ENCODE data around the gene NCAPD2.
"Not testable (repeated sequence)": the region's sequence is repeated elsewhere in the genome, so short reads cannot be mapped to it uniquely, and the experiment has no call there.

Gene NCAPD2

DNA sequence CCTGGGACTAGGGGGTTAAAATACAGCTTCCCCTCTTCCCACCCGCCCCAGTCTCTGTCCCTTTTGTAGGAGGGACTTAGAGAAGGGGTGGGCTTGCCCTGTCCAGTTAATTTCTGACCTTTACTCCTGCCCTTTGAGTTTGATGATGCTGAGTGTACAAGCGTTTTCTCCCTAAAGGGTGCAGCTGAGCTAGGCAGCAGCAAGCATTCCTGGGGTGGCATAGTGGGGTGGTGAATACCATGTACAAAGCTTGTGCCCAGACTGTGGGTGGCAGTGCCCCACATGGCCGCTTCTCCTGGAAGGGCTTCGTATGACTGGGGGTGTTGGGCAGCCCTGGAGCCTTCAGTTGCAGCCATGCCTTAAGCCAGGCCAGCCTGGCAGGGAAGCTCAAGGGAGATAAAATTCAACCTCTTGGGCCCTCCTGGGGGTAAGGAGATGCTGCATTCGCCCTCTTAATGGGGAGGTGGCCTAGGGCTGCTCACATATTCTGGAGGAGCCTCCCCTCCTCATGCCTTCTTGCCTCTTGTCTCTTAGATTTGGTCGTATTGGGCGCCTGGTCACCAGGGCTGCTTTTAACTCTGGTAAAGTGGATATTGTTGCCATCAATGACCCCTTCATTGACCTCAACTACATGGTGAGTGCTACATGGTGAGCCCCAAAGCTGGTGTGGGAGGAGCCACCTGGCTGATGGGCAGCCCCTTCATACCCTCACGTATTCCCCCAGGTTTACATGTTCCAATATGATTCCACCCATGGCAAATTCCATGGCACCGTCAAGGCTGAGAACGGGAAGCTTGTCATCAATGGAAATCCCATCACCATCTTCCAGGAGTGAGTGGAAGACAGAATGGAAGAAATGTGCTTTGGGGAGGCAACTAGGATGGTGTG, 42.3 kb downstream of the NCAPD2 start:
- no peak for DNase-seq

GRCh38 chr12:6536894-6537579, 43.1 kb downstream of the NCAPD2 start:
- DNase-seq: no peak

- not testable (repeated sequence) for DNase-seq
Measured at GRCh38 chr12:6537580-6538419, 43.9 kb downstream of the NCAPD2 start.

- DNase-seq: no peak
Measured at GRCh38 chr12:6538420-6539313, 44.8 kb downstream of the NCAPD2 start.

- no peak for DNase-seq
Measured at GRCh38 chr12:6539314-6539682, 45.4 kb downstream of the NCAPD2 start.

DNA sequence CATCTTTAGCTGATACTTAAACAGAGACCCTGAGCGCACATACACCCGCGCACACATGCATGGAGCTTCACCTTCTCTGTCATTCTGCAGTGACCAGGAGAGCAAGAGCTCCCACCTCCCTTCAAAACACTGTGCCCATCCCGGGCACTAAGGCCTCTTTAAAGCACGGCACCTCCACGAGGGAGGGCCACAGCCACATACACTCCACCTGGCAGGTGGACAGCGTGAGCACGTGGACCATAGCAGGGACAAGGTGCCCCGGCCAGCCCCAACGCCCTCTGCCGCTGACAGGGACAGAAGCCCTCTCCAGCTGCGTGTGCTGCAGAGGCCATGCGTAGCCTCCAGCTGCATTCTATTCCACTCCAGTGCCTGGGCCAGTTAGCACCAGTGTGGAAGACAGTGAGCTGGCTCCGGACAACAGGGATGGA, 45.8 kb downstream of the NCAPD2 start:
- DNase-seq: no peak

DNA sequence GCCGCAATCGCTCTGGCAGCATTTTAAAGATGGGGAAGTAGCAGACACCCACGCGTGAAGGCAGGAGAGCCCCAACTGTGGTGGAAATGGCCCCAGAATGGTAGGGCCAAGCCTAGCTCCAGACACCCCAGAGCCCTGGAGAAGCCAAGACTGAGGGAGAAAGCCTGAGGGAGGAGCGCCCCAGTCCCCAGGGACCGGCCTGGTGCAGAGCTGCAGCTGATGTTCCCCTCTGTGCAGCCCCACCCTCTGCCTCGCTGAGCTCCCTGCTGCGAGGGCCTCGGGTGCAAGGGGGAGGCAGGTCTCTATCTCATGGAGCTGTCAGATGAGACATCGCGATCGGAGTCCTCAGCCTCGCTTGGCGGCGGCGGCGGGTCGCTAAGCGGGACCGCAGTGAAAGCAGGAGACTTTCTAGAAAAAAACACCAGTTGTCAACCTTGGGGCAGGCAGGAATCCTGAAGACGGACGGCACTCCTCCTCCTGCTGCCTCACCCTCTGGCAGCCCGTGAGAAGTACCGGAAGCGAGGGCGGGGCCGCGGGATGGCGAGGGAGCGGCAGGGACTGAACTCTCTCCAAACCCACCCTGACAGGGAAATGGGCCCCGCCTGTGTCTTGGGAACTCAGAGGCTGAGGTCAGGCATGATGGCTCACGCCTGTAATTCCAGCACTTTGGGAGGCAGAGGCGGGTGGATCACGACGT, 46.4 kb downstream of the NCAPD2 start:
- no peak for DNase-seq

- no peak for DNase-seq
Measured at GRCh38 chr12:6541371-6542165, 47.7 kb downstream of the NCAPD2 start.

DNA sequence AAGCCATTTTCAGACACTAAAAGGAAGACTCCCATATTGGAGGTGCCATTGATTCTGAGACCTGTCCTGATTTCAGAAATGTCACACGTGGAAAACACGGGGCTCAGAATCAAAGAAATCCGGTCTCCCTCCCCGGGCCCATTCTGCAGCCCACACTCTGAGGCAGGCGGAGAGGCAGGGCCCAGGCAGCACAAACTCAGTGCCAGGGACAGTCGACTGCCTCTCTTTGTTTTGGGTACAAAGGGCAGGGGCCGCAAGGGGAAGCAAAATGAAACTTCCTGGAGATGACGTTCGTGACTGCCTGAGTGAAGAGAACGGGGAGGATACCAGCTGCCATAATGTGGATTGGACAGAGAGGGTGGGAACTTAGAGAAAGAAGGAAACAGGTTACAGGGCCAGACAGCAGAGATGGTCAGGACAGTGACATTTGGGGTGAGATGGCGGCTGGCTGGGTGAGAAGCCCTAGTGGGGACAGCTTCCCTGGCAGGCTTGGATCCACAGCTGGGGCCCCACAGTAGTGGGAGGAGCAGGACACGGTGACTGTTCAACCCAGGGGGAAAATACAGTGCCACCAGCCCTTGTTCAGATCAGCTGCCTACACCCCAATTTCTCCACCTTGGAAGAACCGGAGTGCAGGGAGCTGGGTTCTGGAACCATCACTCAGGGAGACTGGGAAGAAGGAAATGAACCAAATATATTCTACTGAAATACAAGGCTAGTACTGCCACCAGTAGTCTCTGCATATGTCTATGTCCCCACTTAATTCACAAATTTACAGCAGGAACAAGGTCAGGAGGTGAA, 48.5 kb downstream of the NCAPD2 start:
- no peak for DNase-seq

- DNase-seq: no peak
Measured at GRCh38 chr12:6546016-6546415, 52.1 kb downstream of the NCAPD2 start.

DNA sequence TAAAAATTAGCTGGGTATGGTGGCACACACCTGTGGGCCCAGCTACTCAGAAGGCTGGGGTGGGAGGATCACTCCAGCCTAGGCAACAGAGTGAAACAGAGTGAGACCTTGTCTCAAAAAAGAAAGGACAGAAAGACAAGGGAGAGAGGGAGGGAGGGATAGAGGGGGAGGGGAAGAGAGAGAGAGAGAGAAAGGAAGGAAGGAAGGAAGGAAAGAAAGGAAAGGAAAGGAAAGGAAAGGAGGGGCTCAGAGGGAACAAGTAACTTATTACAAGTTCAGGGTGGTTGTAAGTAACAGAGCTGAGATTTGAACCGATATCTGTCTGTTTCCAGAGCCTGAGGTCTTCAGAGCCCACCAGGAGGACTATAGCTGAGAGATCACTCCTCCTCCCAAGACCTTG, 53.7 kb downstream of the NCAPD2 start:
- no peak for DNase-seq

DNA sequence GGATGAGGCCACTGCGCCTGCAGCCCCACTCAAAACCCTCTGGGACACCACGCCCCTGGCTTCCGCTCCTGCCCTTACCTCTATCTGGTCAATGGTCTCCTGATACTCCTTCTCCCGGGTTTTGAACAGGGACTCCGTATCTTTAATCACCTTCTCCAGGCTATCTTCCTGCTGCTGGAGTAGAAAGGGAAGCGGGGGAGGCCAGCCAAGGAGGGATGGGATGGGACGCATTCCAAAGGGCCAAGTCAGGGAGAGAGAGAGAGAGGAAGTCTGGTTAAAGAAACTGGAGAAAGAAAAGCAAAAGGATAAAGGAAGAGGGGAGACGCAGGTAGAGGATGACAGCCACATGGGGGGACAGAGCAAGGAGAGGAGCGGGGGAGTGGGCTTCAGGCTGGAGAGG, 54.1 kb downstream of the NCAPD2 start:
- DNase-seq: no peak

DNA sequence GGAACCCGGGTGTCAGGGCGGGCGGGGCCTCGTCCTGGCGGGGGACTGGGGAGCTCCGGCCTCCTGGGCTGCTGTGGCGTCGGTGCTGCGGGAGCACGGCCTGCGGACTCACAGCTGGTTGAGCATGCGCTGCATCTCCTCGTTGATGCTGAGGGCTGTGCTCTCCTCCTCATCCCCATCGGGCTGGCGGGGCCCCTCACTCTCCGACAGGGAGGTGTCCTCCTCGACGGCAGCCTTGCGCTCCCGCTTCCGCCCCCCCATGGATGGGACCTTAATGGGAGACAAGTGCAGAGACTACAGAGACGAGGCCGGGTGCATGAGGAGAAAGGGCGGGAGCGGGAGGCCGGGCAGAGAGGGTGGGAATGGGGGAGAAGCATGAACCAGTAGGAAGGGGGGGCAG, 54.7 kb downstream of the NCAPD2 start:
- no peak for DNase-seq

DNA sequence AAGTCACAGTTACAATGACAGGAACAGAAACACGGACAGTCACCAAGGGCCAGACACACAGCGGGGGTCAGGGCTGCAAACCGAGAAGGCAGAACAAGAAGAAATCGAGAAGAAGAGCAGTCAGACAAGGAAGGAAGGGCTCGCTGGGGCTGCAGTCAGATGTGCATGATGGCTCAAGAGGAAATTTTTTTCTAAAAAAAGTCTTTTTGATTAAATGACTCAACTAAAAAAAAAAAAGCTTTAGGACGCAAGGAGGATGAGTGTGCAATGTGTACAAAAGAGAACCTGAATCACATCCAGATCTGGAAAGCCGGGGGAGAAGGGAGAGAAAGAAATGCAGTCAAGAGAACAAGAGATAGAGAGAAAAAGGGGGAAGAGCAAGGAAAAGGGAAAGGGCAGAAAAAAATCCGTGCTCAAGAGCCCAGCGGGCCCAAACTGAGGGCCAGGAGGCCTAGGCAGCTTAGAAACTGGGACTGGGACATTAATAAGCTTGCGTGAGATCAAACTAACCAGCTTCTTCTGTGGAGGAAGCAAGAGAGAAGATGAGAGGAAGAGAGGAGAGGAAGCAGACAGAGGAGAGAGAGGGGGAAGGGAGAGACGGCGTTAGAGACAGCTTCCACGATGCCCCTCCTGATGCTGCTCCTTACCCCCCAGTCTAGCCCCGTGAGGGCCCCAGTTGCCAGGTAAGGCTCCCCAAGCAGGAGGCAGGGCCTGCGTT, 55.2 kb downstream of the NCAPD2 start:
- DNase-seq: no peak

GRCh38 chr12:6549684-6550151, 55.8 kb downstream of the NCAPD2 start:
- DNase-seq: no peak

DNA sequence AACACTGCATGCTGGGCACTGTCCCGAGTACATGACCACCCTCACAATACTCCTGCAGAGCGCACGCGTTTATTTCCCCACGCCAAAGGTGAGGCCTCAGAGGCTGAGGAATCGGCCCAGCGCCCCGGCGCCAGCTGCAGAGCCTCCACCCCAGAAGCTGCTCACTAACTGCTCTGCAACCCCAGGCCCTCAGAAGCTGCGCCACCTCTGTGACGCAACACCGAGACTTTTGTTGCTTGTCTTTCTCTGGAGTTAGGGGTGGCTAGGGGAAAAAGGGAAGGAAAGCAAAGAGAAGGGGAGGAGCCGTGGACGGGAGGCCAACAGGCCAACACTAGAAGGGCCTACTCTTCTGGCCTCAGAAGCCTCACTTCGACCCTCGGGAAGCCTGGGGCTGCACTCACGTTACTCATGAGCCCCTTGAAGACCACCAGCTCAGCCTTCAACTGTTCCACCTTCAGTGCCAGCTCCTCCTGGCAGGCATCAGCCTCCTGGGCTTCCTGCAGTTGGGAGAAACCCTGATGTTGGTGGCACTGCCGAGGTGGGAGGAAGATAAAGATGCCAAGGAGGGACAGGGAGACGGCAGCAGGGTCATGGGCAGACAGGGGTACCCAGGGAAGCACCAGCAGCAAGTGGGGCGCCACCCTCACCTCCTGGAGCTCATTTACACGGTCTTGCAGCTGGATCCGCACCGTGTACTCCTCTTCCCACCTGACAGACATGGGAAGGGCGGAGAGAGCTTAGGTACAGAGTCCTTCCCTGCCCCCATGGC, 56.6 kb downstream of the NCAPD2 start:
- DNase-seq: no peak

GRCh38 chr12:6551063-6551461, 57.2 kb downstream of the NCAPD2 start:
- no peak for DNase-seq

- DNase-seq: no peak
Measured at GRCh38 chr12:6551496-6552139, 57.7 kb downstream of the NCAPD2 start.

All from SHP77 treated with DMSO at 0.1 percent for 48 hours (cell line).